ENCODE data around the gene METTL13.

- no peak for TF ChIP-seq CTCF (IDR thresholded peaks at IDR 0.05; ENCODE audit: low read length)
- TF ChIP-seq EZH2 (IDR thresholded peaks at IDR 0.05; ENCODE audit: borderline replicate concordance, low read length), result no peak
Observed at GRCh38 chr1:171780583-171781175, 781 bp upstream of the METTL13 start.

Measured in OCI-LY1 (cell line).